ENCODE data around the gene ELOVL6.

Gene ELOVL6

DNA sequence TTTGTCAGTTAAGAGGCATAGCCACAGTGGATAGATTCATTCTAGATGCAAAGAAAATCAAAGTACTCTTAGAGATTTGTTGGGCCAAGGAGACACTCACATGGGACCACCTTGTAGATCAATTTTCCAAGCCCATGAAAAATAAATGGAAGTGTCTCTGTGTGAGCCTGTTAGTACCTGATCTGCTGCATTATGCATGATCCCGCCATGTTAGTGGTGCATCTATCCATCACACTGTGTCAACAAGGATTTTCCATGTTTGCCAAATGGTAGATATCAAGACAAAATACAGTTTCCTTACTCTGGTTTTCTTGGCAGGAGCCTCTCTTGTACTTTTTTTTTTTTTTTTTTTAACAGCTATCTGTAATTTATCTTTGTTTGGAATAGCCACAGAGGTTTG lies 173.4 kb downstream of the ELOVL6 start:
- no peak overlapping the region for H3K27ac ChIP-seq (ENCODE audit: low read length)
- no peaks in the 10 kb centered on the region for H3K27me3 ChIP-seq (ENCODE audit: control insufficient read depth in 1 of 2, insufficient read depth in 2 of 2, low read length in 2 of 2)
- no peaks in the 10 kb centered on the region for H3K4me1 ChIP-seq (ENCODE audit: control insufficient read depth, insufficient read depth, low read length)
- no peaks in the 10 kb centered on the region for H3K9me3 ChIP-seq (ENCODE audit: control insufficient read depth in 2 of 2, low read length in 2 of 2)
- no peak overlapping the region for H3K9ac ChIP-seq (ENCODE audit: low read length in 2 of 2)
- no peaks in the 10 kb centered on the region for H3K36me3 ChIP-seq (ENCODE audit: control insufficient read depth in 2 of 2, insufficient read depth in 2 of 2, low read length in 2 of 2)
- H3K4me3 ChIP-seq (ENCODE audit: low read length in 2 of 2) = no peak overlapping the region

DNA sequence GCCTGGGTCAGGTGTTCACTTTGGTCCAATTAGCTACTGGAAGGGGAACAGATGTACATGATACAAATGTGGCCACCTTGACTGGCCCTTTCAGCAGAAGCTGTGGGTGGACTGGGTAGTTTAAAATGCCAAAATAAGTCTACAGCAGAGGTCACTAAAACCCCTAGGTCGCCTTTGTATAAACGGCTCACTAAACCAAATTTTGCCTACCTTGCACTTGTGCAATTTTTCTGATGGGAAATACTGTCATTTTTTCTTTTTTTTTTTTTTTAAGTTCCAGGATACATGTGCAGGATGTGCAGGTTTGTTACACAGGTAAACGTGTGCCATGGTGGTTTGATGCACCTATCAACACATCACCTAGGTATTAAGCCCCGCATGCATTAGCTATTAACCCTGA lies 176.0 kb downstream of the ELOVL6 start:
- H3K36me3 ChIP-seq (ENCODE audit: control insufficient read depth in 2 of 2, insufficient read depth in 2 of 2, low read length in 2 of 2) = no peaks in the 10 kb centered on the region
- no peak overlapping the region for H3K27ac ChIP-seq (ENCODE audit: low read length)
- H3K27me3 ChIP-seq (ENCODE audit: control insufficient read depth in 1 of 2, insufficient read depth in 2 of 2, low read length in 2 of 2) = no peaks in the 10 kb centered on the region

DNA sequence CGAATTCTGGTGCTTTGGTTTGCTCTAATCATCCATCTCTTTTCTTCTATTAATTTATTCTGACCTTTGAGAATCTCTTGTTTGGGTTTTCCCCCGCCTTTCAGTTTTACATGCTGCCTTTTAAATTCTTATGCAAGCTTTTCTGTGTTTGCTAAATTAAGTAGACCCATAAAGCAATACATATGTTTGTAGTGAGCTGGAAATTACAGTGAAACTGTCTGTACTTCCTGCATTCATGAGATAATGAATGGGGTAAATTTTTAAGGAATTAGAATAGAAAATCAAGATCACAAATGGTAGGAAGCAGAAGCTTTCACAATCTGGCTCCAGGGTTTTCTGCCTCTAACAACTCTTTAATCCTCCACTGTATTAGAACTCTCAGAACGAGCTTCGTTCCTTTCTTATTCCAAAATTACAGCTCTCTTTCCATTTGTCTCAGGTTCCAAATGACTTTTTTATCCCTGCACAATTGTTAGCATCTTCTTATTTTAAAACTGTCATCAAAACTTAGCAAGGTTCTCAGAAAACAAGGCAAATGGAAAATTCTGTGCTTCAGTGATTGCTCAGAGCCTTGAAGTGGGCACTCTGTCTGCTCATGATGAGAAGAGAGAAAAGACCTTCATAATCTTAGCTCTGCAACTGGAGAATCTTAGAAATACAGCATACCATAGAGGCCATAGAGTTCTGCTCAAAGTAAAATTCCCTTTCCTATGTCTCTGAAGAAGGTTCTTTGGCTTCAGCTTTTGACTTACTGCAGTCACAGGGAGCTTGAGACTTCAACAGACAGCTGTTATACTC lies 177.6 kb downstream of the ELOVL6 start:
- Histone ChIP-seq H3K27ac (ENCODE audit: low read length) (no peak overlapping the region), H3K27me3 (ENCODE audit: control insufficient read depth in 1 of 2, insufficient read depth in 2 of 2, low read length in 2 of 2) (no peaks in the 10 kb centered on the region), H3K9ac (ENCODE audit: low read length in 2 of 2) (no peak overlapping the region), H3K36me3 (ENCODE audit: control insufficient read depth in 2 of 2, insufficient read depth in 2 of 2, low read length in 2 of 2) (no peaks in the 10 kb centered on the region), H3K9me3 (ENCODE audit: control insufficient read depth in 2 of 2, low read length in 2 of 2) (no peaks in the 10 kb centered on the region), H3K4me1 (ENCODE audit: control insufficient read depth, insufficient read depth, low read length) (no peaks in the 10 kb centered on the region), H3K4me3 (ENCODE audit: low read length in 2 of 2) (no peak overlapping the region)

More for the DNA sequence above, 176.0 kb downstream of the ELOVL6 start:
- H3K9ac ChIP-seq (ENCODE audit: low read length in 2 of 2) = no peak overlapping the region
- H3K4me3 ChIP-seq (ENCODE audit: low read length in 2 of 2) = no peak overlapping the region
- no peaks in the 10 kb centered on the region for H3K4me1 ChIP-seq (ENCODE audit: control insufficient read depth, insufficient read depth, low read length)
- no peaks in the 10 kb centered on the region for H3K9me3 ChIP-seq (ENCODE audit: control insufficient read depth in 2 of 2, low read length in 2 of 2)

DNA sequence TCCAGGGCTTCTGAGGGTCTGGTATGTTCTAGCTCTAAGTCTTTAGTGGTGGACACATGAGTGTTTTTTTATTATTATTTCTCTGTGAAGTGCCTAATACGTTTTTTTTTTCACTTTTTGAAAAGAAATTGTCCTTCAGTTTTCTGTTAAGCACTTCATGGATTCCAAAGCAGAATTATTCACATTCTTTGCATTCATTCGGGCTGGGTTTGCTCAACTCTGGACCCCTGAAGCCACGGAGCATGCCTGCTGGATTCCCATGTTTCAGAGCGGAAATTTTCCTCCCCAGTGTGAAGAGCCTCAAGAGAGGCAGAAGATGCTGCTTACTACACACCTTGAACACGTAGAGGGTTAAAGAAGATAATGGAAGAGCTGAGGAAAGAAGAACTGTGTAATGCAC lies 178.3 kb downstream of the ELOVL6 start:
- H3K27ac ChIP-seq (ENCODE audit: low read length) = no peak overlapping the region
- no peaks in the 10 kb centered on the region for H3K27me3 ChIP-seq (ENCODE audit: control insufficient read depth in 1 of 2, insufficient read depth in 2 of 2, low read length in 2 of 2)
- no peak overlapping the region for H3K9ac ChIP-seq (ENCODE audit: low read length in 2 of 2)
- H3K36me3 ChIP-seq (ENCODE audit: control insufficient read depth in 2 of 2, insufficient read depth in 2 of 2, low read length in 2 of 2) = no peaks in the 10 kb centered on the region
- no peaks in the 10 kb centered on the region for H3K4me1 ChIP-seq (ENCODE audit: control insufficient read depth, insufficient read depth, low read length)
- no peak overlapping the region for H3K4me3 ChIP-seq (ENCODE audit: low read length in 2 of 2)
- no peaks in the 10 kb centered on the region for H3K9me3 ChIP-seq (ENCODE audit: control insufficient read depth in 2 of 2, low read length in 2 of 2)

DNA sequence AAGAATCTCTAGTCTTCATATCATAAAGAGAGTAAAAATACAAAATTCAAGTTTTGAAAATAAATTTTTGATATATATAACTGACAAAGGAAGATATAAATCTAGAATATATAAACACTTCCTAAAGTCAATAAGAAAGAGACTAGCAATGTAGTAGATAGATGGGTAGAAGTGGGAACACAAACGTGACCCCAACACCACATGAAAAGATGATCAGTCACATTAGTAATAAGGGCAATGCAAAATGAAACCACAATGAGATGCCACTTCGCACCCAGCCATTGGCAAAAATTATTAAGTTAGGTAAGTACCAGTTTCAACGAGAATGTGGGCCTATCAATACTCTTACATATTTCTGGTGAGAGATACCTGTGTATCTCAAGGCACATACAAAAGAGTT lies 179.3 kb downstream of the ELOVL6 start:
- H3K27ac ChIP-seq (ENCODE audit: low read length) = no peak overlapping the region
- no peak overlapping the region for H3K4me3 ChIP-seq (ENCODE audit: low read length in 2 of 2)
- no peaks in the 10 kb centered on the region for H3K9me3 ChIP-seq (ENCODE audit: control insufficient read depth in 2 of 2, low read length in 2 of 2)
- H3K27me3 ChIP-seq (ENCODE audit: control insufficient read depth in 1 of 2, insufficient read depth in 2 of 2, low read length in 2 of 2) = no peaks in the 10 kb centered on the region
- H3K36me3 ChIP-seq (ENCODE audit: control insufficient read depth in 2 of 2, insufficient read depth in 2 of 2, low read length in 2 of 2) = no peaks in the 10 kb centered on the region
- H3K4me1 ChIP-seq (ENCODE audit: control insufficient read depth, insufficient read depth, low read length) = no peaks in the 10 kb centered on the region
- H3K9ac ChIP-seq (ENCODE audit: low read length in 2 of 2) = no peak overlapping the region

DNA sequence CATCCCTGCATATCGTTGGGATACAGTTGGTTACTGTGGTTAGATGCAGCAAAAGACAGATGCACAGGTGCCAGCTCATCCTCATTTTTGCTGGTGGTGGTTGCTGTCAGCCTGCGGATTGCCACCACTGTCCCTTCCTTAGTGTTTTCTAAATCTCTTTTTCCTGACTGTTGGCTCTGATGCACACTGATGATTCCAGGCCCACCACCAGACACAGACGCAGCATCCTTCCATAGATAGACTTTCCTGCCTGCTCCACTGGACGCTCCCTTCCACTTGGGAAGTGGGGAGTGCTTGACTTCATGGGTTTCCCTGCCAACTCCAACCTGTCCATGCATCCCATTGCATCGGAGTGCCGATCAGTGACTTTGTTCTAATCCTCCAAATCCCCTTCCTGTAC lies 184.2 kb downstream of the ELOVL6 start:
- Histone ChIP-seq H3K9me3 (ENCODE audit: control insufficient read depth in 2 of 2, low read length in 2 of 2) (no peaks in the 10 kb centered on the region), H3K27me3 (ENCODE audit: control insufficient read depth in 1 of 2, insufficient read depth in 2 of 2, low read length in 2 of 2) (no peaks in the 10 kb centered on the region), H3K4me1 (ENCODE audit: control insufficient read depth, insufficient read depth, low read length) (no peaks in the 10 kb centered on the region), H3K9ac (ENCODE audit: low read length in 2 of 2) (no peak overlapping the region), H3K36me3 (ENCODE audit: control insufficient read depth in 2 of 2, insufficient read depth in 2 of 2, low read length in 2 of 2) (no peaks in the 10 kb centered on the region), H3K27ac (ENCODE audit: low read length) (no peak overlapping the region), H3K4me3 (ENCODE audit: low read length in 2 of 2) (no peak overlapping the region)

DNA sequence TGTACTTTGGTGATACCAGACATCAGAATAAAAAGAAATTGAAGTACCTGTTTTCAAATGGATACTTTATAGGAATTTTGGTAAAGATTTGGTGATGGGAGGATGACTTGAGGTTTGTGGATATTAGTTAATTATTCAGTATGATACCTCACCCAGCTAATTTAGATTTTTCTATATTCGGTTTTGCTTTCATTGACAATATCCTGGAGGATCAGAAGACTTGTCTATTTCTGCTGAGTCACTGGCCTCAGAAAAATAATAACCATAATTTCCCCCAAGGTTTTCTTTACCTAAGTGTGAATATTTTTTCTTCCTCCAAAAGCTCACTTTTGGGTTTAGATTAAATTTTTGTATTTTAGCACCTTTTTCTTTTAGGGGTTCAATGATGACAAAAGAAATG lies 185.5 kb downstream of the ELOVL6 start:
- no peak overlapping the region for H3K4me3 ChIP-seq (ENCODE audit: low read length in 2 of 2)
- no peak overlapping the region for H3K27ac ChIP-seq (ENCODE audit: low read length)
- H3K36me3 ChIP-seq (ENCODE audit: control insufficient read depth in 2 of 2, insufficient read depth in 2 of 2, low read length in 2 of 2) = no peaks in the 10 kb centered on the region
- no peaks in the 10 kb centered on the region for H3K9me3 ChIP-seq (ENCODE audit: control insufficient read depth in 2 of 2, low read length in 2 of 2)
- H3K9ac ChIP-seq (ENCODE audit: low read length in 2 of 2) = no peak overlapping the region
- no peaks in the 10 kb centered on the region for H3K27me3 ChIP-seq (ENCODE audit: control insufficient read depth in 1 of 2, insufficient read depth in 2 of 2, low read length in 2 of 2)
- no peaks in the 10 kb centered on the region for H3K4me1 ChIP-seq (ENCODE audit: control insufficient read depth, insufficient read depth, low read length)

DNA sequence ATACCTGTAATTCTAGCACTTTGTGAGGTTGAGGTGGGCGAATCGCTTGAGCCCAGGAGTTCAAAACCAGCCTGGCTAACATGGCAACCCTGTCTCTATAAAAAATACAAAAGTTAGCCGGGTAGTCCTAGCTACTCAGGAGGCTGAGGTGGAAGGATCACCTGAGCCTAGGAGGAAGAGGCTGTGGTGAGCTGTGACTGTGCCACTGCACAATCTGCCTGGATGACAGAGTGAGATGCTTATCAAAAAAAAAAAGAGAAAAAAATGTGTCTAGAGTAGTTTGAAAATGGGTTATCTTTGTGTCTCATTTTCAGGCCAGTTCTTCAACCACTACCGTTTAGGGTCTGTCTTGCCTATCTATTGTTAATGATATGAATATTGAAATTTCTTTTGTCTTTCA lies 187.6 kb downstream of the ELOVL6 start:
- Histone ChIP-seq H3K9me3 (ENCODE audit: control insufficient read depth in 2 of 2, low read length in 2 of 2) (no peaks in the 10 kb centered on the region), H3K27ac (ENCODE audit: low read length) (no peak overlapping the region), H3K4me1 (ENCODE audit: control insufficient read depth, insufficient read depth, low read length) (no peaks in the 10 kb centered on the region), H3K36me3 (ENCODE audit: control insufficient read depth in 2 of 2, insufficient read depth in 2 of 2, low read length in 2 of 2) (no peaks in the 10 kb centered on the region), H3K27me3 (ENCODE audit: control insufficient read depth in 1 of 2, insufficient read depth in 2 of 2, low read length in 2 of 2) (no peaks in the 10 kb centered on the region), H3K4me3 (ENCODE audit: low read length in 2 of 2) (no peak overlapping the region), H3K9ac (ENCODE audit: low read length in 2 of 2) (no peak overlapping the region)

DNA sequence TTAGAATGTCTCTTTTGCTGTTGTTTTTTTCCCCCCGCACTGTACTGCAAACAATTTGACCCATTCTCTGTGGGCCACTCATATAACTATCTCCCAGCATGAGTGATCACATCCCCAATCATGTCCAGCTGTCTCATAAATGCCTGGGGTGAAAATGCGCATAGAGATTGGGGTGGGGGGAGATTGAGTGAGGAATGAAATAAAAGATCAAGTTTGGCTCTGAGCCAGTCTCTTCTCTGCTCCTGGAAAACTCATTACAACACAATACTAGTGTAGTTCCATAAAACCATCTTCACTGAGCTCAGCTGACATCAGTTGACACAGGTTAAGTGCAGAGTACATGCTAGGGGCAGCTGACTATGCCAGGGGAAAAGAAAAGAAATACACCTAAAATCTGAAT lies 188.9 kb downstream of the ELOVL6 start:
- Histone ChIP-seq H3K4me1 (ENCODE audit: control insufficient read depth, insufficient read depth, low read length) (no peaks in the 10 kb centered on the region), H3K27me3 (ENCODE audit: control insufficient read depth in 1 of 2, insufficient read depth in 2 of 2, low read length in 2 of 2) (no peaks in the 10 kb centered on the region), H3K9me3 (ENCODE audit: control insufficient read depth in 2 of 2, low read length in 2 of 2) (no peaks in the 10 kb centered on the region), H3K4me3 (ENCODE audit: low read length in 2 of 2) (no peak overlapping the region), H3K9ac (ENCODE audit: low read length in 2 of 2) (no peak overlapping the region), H3K27ac (ENCODE audit: low read length) (no peak overlapping the region), H3K36me3 (ENCODE audit: control insufficient read depth in 2 of 2, insufficient read depth in 2 of 2, low read length in 2 of 2) (no peaks in the 10 kb centered on the region)

DNA sequence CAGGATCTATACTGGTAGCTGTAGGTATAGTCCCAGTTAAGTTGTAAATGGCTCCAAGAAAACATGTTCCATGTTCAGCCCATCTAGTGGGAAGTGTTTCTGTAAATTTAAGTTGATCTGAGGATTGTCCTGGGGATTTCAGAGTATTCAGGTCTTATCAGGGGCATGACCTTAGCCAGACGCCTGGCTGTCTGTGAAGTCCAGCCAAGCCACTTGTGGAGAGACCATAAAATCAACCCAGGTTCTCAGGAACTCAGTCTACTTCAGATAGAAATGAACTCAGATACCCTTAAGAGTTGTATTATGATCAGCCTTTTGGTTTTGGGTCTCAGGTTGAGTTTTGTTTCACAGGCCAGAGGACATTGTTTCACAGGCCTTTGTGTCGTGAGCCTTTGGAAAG lies 189.9 kb downstream of the ELOVL6 start:
- Histone ChIP-seq H3K9ac (ENCODE audit: low read length in 2 of 2) (no peak overlapping the region), H3K36me3 (ENCODE audit: control insufficient read depth in 2 of 2, insufficient read depth in 2 of 2, low read length in 2 of 2) (no peaks in the 10 kb centered on the region), H3K27me3 (ENCODE audit: control insufficient read depth in 1 of 2, insufficient read depth in 2 of 2, low read length in 2 of 2) (no peaks in the 10 kb centered on the region), H3K27ac (ENCODE audit: low read length) (no peak overlapping the region), H3K4me1 (ENCODE audit: control insufficient read depth, insufficient read depth, low read length) (no peaks in the 10 kb centered on the region), H3K4me3 (ENCODE audit: low read length in 2 of 2) (no peak overlapping the region), H3K9me3 (ENCODE audit: control insufficient read depth in 2 of 2, low read length in 2 of 2) (no peaks in the 10 kb centered on the region)

DNA sequence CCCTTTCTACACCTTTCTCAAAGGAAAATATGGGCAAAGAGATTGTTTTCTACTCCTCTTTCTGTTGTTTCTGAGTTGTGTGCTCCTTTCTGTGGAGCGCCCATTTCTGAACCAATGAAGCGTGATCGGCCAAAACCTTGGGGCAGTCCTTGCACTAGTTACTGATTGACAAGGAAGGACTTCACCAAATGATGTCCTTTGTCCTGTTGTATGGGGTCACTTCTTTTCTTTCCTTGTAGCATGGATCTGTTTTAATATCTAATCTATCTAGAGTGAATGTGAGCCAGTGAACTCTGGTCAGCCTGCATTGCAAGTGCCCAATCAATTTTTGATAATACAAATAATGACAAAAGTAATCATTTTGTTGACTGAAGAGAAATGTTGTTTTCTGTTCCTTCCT lies 191.2 kb downstream of the ELOVL6 start:
- H3K4me3 ChIP-seq (ENCODE audit: low read length in 2 of 2) = no peak overlapping the region
- no peaks in the 10 kb centered on the region for H3K4me1 ChIP-seq (ENCODE audit: control insufficient read depth, insufficient read depth, low read length)
- H3K27me3 ChIP-seq (ENCODE audit: control insufficient read depth in 1 of 2, insufficient read depth in 2 of 2, low read length in 2 of 2) = no peaks in the 10 kb centered on the region
- no peak overlapping the region for H3K9ac ChIP-seq (ENCODE audit: low read length in 2 of 2)
- no peak overlapping the region for H3K27ac ChIP-seq (ENCODE audit: low read length)
- no peaks in the 10 kb centered on the region for H3K36me3 ChIP-seq (ENCODE audit: control insufficient read depth in 2 of 2, insufficient read depth in 2 of 2, low read length in 2 of 2)
- no peaks in the 10 kb centered on the region for H3K9me3 ChIP-seq (ENCODE audit: control insufficient read depth in 2 of 2, low read length in 2 of 2)
